Mesothelial cell of epicardium (in vitro differentiated cells): ENCODE results near the gene LHX5. TPM values are rescaled to one million over a fixed set of nuclear protein-coding genes. Genes with fewer than 3 reads are reported as not detected.

Experiments used
- DNase-seq, 2 experiments: peaks; one replicate each; pipeline ENCODE4 v3.0.0; 2021; ENCODE audit warnings: low spot score in 2 of 2; ENCODE audit not compliant: unreplicated experiment in 2 of 2
- H3K27ac Mint-ChIP-seq: 2 replicates; pipeline ENCODE4 v1.8.0; 2021; ENCODE audit warnings: mixed read lengths
- H3K27me3 Mint-ChIP-seq: 2 replicates; pipeline ENCODE4 v1.8.0; 2021; ENCODE audit warnings: low read depth, mixed read lengths
- H3K36me3 Mint-ChIP-seq: 2 replicates; pipeline ENCODE4 v1.8.0; 2021; ENCODE audit warnings: mixed read lengths
- H3K4me1 Mint-ChIP-seq: 2 replicates; pipeline ENCODE4 v1.8.0; 2021; ENCODE audit warnings: mixed read lengths
- H3K4me3 Mint-ChIP-seq: 2 replicates; pipeline ENCODE4 v1.8.0; 2021; ENCODE audit warnings: mild to moderate bottlenecking, moderate library complexity, mixed read lengths
- H3K9me3 Mint-ChIP-seq: 2 replicates; pipeline ENCODE4 v1.8.0; 2021; ENCODE audit warnings: mixed read lengths
- total RNA-seq: library from RNA; stranded (reverse); gene quantifications from 3 replicates; pipeline ENCODE4 v1.2.1, GENCODE V29; 2021
- TF ChIP-seq, protein P1 (sequence below): fragments of 200-600 bp; sonication (generic); IDR thresholded peaks from one replicate; pipeline ENCODE4 v1.5.0; 2021; ENCODE audit warnings: antibody characterized with exemption; ENCODE audit not compliant: unreplicated experiment

The LHX5 gene
- total RNA-seq, 1 donor from 2014 or later = not detected

DNA sequence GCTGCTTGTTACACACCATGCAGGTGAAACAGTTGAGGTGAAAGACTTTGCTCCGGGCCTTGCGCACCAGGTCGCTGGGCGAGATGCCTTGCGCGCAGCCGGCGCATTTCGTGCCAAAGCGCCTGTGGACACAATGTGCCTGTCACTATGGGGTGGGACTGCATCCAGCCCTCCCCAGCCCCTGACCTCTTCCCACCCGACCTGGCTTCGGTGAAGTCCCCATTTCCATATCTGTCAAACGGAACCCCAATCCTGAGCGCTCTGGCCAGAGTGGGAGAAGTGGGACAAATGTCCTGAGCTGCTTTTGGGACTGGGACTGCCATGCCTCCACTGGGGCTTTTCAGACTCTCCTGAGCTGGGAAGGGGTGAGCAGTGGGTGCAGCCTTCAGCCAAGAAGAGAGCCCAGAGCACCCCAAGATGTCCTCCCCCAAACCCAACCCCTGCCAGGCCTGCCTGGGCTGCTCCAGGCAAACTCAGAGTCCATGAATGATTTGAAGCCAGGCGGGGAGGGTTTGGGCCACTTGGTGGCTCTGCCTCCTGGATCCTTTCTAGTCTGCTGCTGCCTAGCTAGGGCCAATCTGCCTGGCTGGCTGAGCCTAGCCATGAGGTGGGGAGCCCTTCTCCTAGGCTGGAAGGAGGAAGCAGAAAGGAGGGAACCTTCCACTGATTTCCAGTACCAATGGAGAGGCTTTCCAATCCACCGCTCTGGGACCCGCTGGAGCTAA, 2.3 kb downstream of the LHX5 start:
- no peak for DNase-seq
- no peak overlapping the region for H3K27ac Mint-ChIP-seq
- TF ChIP-seq, protein P1, sequence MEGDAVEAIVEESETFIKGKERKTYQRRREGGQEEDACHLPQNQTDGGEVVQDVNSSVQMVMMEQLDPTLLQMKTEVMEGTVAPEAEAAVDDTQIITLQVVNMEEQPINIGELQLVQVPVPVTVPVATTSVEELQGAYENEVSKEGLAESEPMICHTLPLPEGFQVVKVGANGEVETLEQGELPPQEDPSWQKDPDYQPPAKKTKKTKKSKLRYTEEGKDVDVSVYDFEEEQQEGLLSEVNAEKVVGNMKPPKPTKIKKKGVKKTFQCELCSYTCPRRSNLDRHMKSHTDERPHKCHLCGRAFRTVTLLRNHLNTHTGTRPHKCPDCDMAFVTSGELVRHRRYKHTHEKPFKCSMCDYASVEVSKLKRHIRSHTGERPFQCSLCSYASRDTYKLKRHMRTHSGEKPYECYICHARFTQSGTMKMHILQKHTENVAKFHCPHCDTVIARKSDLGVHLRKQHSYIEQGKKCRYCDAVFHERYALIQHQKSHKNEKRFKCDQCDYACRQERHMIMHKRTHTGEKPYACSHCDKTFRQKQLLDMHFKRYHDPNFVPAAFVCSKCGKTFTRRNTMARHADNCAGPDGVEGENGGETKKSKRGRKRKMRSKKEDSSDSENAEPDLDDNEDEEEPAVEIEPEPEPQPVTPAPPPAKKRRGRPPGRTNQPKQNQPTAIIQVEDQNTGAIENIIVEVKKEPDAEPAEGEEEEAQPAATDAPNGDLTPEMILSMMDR = no peak
- H3K27me3 Mint-ChIP-seq = peaks cover 95% of the 10 kb centered on the region
- no peaks in the 10 kb centered on the region for H3K36me3 Mint-ChIP-seq
- H3K9me3 Mint-ChIP-seq = no peaks in the 10 kb centered on the region
- peaks cover 15% of the 10 kb centered on the region for H3K4me1 Mint-ChIP-seq
- no peak overlapping the region for H3K4me3 Mint-ChIP-seq

DNA sequence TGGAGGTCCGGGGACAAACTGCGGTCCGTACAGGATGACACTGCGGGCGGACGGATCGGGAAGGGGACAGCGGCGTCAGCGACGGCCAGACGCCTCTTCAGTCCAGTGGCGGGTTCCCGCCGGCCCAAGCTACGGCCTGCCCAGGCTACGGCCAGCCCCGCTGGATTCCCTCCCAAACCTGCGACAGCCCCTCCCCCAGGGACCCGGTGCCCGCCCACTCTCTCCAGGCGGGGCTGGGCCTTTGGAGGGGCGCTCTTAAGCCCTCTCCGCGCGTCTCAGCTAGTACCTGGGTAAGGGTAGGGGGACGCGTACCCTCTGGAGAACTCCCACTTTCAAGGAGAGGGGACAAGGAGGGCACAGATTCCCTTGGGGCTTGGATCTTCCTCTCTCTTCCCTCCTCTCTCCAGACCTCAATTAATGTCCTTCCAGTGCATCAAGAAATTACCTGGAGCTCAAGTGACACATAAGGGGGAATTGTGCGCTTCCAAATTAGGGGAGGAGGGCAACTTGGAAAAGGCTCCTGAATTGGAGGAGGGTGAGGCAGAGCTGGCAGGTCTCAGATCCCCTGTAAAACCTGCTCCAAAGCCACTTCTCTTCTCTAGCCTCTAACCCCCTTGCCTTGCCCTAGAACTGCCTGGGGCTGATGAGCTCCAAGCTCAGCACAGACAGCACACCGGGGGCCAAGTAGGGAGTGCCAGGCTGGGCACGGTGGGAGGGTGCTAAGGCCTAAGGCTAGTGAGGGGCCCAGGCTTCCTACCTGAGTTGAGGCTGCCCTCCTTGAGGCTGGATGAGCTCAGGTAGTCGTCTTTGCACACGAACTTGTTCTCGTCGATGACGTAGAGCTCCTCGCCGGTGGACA, 3.1 kb downstream of the LHX5 start:
- Mint-ChIP-seq H3K27ac (no peak overlapping the region), H3K4me3 (no peak overlapping the region), H3K36me3 (no peaks in the 10 kb centered on the region), H3K9me3 (no peaks in the 10 kb centered on the region), H3K27me3 (peaks cover 95% of the 10 kb centered on the region), H3K4me1 (peaks cover 21% of the 10 kb centered on the region)
- DNase-seq = no peak
- TF ChIP-seq, protein P1 = no peak

DNA sequence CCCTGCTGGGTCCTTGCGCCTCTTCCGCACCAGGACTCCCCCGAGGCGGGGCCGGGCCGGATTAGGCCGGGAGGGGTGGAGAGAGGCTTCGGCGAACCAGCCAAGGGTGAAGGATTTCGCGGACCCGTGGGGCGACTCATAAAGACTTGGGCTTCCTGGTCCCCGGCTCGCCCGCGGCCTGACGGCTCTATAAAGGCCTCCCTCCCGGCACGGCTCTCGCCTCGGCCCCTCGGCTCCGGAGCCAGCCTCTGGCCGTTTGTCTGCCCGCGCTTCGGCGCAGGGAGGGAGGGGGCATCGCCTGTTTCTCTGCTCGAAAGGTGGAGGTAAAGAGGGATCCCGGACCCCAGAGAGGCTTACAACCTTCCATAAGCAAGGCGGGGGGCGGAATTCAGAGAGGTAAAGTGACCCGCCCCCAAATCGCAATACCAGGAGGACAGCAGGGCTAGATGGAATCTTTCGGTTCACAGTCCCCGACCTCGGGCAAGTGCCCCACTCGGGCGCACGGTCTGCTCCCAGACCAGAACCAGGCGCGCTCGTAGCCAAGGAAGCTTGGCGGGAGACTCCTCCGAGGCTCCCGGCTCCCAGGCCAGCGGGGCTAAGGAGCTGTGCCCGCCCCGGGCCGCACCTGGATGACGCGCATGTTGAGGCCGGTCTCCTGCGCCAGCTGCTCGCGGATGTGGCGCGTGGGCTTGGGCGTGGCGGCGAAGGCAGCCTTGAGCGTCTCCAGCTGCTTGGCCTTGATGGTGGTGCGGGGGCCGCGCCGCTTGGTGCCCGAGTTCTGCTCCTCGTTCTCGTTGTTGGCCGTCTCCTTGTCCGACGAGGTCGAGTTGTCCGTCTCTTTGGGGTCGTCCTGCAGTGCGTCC, 3.9 kb downstream of the LHX5 start:
- TF ChIP-seq, protein P1 = no peak
- Mint-ChIP-seq H3K27ac (no peak overlapping the region), H3K4me1 (peaks cover 24% of the 10 kb centered on the region), H3K36me3 (no peaks in the 10 kb centered on the region), H3K4me3 (peak overlapping the region; percentile 58), H3K9me3 (no peaks in the 10 kb centered on the region), H3K27me3 (peaks cover 92% of the 10 kb centered on the region)
- no peak for DNase-seq

DNA sequence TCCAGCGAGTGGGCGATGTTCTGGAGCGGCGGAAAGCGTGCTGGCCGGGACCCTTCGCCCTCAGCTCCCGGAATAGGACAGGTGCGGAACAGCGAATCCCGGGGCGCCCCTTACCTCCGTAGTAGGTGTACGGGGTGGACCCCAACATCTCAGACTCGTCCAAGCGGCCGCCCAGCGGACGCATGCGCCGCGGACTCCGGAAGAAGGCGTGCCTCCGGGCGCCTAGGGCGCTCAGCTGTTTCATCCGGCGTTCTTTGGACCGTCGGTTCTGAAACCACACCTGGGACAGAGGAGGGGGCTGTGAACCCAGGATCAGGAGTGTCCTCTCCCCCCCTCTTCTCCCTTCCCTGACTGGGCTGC, 4.5 kb downstream of the LHX5 start:
- H3K27ac Mint-ChIP-seq = no peak overlapping the region
- H3K36me3 Mint-ChIP-seq = no peaks in the 10 kb centered on the region
- no peak for DNase-seq
- TF ChIP-seq, protein P1 = no peak
- H3K4me1 Mint-ChIP-seq = peaks cover 27% of the 10 kb centered on the region
- H3K27me3 Mint-ChIP-seq = peaks cover 91% of the 10 kb centered on the region
- H3K9me3 Mint-ChIP-seq = no peaks in the 10 kb centered on the region
- peak overlapping the region; percentile 58 for H3K4me3 Mint-ChIP-seq

DNA sequence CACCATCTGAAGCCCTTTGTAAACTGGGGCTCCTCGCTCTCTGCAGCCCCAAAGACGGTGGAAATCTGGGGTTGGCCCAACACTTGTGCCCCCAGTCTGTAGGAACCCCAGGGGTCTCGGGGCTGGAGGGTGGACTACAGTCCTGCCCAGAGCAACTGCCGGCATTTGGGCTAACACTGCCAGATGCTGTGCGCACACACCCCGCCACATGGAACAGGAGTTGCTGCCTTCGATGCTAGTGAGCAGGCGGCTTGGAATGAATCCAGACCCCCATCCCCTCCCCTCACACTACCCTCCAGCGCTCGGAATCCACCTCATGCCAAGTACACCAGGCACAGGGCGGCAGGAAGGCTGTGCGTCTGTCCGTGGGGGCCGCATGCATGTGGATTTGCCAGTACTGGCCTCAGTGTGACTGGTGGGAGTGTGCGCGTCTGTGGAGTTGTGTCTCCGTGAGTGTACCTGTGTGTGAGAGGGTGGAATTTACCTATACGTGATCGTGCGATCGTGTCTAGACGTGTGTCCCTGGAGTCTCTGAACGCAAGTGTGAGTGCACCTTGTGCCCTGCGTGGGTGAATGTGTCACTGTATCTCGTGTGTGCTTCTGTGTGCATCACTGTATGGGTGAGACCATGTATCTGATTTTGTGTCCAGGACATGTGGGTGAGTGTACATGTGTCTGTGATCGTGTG, 5.1 kb downstream of the LHX5 start:
- Mint-ChIP-seq H3K4me3 (peak overlapping the region; percentile 58), H3K27ac (no peak overlapping the region), H3K9me3 (no peaks in the 10 kb centered on the region), H3K36me3 (no peaks in the 10 kb centered on the region), H3K27me3 (peaks cover 91% of the 10 kb centered on the region), H3K4me1 (peaks cover 27% of the 10 kb centered on the region)
- DNase-seq = no peak
- TF ChIP-seq, protein P1 = no peak
